ENCODE data around the gene NKD2. TPM values are rescaled to one million over a fixed set of nuclear protein-coding genes. Genes with fewer than 3 reads are reported as not detected.
"Not testable (repeated sequence)": the region's sequence is repeated elsewhere in the genome, so short reads cannot be mapped to it uniquely, and the experiment has no call there.

Gene NKD2
- total RNA-seq, 2 experiments from 2014 or later: 1.4 to 1.8 TPM

DNA sequence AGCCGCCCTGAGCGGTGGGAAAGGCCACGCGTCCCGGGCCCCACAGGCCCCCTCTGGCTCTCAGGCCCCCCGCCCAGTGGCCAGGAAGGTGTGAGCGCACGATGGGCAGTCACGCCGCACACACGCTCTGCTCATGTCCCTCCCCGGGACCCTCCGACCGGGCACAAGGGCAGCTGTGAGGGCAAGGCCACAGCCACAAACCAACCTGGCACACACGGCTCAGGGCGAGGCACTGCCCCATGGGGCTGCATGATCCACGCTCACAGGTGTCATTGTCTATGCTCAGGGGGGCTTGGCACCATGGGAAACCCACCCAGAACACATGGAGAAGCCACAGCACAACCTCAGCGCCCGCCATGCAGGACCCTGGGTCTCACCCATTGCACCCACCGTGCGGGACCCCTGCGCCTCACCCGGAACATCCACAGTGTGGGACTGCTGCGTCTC lies 52.0 kb downstream of the NKD2 start:
- CTCF ChIA-PET: no interaction called here
- no peak for DNase-seq

DNA sequence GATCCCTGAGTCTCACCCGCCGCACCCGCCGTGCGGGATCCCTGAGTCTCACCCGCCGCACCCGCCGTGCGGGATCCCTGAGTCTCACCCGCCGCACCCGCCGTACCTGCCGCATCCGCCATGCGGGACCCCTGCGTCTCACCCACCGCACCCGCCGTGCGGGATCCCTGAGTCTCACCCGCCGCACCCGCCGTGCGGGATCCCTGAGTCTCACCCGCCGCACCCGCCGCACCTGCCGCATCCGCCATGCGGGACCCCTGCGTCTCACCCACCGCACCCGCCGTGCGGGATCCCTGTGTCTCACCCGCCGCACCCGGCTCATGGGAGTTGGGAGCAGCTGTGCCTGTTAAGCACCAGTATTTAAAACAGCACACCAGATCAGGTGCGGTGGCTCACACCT lies 52.7 kb downstream of the NKD2 start:
- DNase-seq; H3K27me3 Mint-ChIP-seq; H3K27ac Mint-ChIP-seq; H3K4me1 Mint-ChIP-seq; H3K36me3 Mint-ChIP-seq (ENCODE audit: low read depth); CTCF ChIA-PET; H3K9me3 Mint-ChIP-seq; H3K4me3 Mint-ChIP-seq; POLR2A ChIA-PET: not testable (repeated sequence)

More for the DNA sequence above, 52.0 kb downstream of the NKD2 start:
- H3K27me3 Mint-ChIP-seq: no peaks in the 10 kb centered on the region
- POLR2A ChIA-PET: no interaction called here
- no peak overlapping the region for H3K27ac Mint-ChIP-seq
- H3K4me1 Mint-ChIP-seq: no peaks in the 10 kb centered on the region
- H3K9me3 Mint-ChIP-seq: no peaks in the 10 kb centered on the region
- H3K36me3 Mint-ChIP-seq (ENCODE audit: low read depth): peaks cover 3% of the 10 kb centered on the region
- H3K4me3 Mint-ChIP-seq: no peak overlapping the region

DNA sequence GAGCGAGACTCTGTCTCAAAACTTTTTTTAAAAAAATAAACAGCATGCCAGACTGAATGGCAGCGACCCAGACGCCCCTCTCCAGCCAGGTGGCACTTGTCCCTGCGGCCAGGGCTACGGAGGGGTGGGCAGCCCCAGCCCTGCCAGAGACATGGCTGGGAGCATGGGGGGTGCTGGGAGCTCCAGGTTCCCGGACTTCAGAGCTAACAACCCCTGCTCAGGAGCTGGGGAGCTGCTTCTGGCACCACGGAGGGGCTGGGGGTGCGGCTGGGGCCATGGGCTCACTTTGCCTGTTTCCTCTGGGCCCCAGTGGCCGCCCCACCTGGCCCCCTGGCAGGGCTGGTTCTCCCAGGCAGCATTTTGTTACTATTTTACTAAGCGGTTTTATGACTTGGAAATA lies 53.3 kb downstream of the NKD2 start:
- H3K27ac Mint-ChIP-seq: no peak overlapping the region
- H3K4me1 Mint-ChIP-seq: no peaks in the 10 kb centered on the region
- no peaks in the 10 kb centered on the region for H3K27me3 Mint-ChIP-seq
- H3K36me3 Mint-ChIP-seq (ENCODE audit: low read depth): peaks cover 7% of the 10 kb centered on the region
- DNase-seq: no peak
- ChIA-PET CTCF (interaction anchor here (0.5 kb wide), 1 partner anchor 558 kb away, joined by 4 read pairs; no protein-coding TSS in a partner anchor), POLR2A (no interaction called here)
- no peak overlapping the region for H3K4me3 Mint-ChIP-seq
- H3K9me3 Mint-ChIP-seq: no peaks in the 10 kb centered on the region

DNA sequence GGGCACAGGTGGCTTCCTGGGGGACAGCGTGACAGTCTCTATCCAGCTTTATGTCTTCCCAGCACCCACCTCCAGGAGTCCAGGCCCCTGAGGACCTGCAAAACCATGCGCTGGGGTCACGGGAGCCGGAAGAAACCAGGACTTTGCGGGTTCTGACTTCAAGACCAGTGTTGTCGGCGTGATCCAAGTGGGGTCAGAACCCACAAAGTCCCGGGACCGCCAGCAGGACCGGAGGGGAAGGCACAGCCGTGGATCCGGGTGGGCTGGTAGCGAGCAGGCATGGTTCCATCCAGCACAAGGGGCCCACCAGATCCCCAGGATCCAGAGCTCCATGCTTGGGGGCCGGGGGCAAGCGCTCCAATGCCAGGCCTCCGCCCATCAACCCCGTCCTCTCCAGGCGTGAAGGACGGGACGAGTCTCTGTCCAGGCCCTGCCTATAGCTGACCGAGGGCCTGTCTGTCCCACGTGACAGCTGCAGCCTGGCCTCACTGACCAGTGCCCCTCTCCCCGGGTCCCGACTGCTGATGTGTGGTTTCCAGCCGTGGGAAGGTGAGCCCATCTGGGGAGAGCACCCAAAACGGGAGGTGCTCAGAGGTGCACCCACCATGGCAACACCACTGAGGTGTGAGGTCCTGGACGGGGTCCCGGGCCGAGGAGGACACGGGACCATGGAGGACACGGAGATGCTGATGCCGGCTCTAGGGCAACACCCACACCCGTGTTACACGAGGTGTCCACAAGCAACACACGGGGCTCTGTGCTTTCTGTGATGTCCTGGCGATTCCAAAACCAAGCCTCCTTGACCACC lies 54.4 kb downstream of the NKD2 start:
- ChIA-PET CTCF (no interaction called here), POLR2A (no interaction called here)
- DNase-seq: no peak
- Mint-ChIP-seq H3K36me3 (ENCODE audit: low read depth) (peaks cover 9% of the 10 kb centered on the region), H3K9me3 (no peaks in the 10 kb centered on the region), H3K4me1 (no peaks in the 10 kb centered on the region), H3K27me3 (no peaks in the 10 kb centered on the region), H3K4me3 (no peak overlapping the region), H3K27ac (no peak overlapping the region)

DNA sequence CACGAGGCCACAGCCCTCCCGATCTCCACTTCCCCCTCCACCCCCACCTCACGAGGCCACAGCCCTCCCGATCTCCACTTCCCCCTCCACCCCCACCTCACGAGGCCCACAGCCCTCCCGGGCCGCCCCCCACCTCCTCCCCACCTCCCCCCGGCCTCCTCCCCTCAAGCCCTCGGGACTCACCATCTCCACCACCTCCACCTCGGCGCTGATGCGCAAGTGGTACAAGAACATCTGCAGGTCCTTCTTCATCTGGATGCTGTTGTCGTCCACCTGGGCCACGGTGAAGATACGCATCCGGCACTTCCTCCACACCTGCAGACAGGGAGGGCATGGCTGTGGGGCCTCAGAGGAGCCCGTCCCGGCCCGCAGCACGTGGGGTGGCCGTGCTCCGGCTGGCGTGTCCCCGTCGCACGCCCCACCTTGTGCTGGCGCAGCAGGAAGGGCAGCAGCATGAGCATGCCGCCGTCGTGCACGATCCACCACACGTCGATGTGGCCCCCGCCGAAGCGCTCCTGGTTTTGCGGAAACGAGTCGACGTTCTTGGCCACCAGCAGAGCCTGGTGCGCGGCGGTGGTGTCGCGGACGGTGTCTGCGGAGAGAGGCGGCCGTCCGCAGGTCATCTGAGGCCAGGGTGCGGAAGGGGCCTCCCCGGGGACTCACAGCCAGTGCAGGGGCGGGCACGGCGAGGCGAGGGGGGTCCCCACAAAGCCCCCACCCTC lies 55.2 kb downstream of the NKD2 start:
- no peak overlapping the region for H3K27ac Mint-ChIP-seq
- no peaks in the 10 kb centered on the region for H3K9me3 Mint-ChIP-seq
- peaks cover 9% of the 10 kb centered on the region for H3K36me3 Mint-ChIP-seq (ENCODE audit: low read depth)
- ChIA-PET CTCF (no interaction called here), POLR2A (no interaction called here)
- H3K27me3 Mint-ChIP-seq: no peaks in the 10 kb centered on the region
- DNase-seq: no peak
- H3K4me1 Mint-ChIP-seq: no peaks in the 10 kb centered on the region
- no peak overlapping the region for H3K4me3 Mint-ChIP-seq

DNA sequence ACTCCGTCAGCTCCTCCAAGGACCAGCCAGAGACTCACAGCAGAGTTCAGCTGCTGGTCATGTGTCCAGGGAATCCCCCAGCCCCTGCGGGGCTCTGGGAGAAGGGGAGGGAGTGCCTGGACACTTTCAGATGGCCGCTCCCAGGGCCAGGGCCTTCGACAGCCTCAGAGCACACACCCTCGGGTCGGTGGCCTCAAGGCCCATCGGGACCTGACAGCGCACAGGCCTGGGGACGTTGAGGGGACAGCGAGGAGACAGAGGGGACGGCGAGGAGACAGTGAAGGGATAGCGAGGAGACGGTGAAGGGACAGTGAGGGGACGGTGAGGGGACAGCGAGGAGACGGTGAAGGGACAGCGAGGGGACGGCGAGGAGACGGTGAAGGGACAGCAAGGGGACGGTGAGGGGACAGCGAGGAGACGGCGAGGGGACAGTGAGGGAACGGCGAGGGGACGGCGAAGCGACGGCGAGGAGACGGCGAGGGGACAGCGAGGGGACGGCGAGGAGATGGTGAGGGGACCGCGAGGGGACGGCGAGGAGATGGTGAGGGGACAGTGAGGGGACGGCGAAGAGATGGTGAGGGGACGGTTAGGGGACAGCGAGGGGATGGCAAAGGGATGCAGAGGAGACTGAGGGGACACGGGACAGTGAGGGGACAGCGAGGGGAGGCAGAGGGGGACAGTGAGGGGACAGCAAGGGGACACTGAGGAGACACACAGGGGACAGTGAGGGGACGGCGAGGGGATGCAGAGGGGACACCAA lies 56.0 kb downstream of the NKD2 start:
- Mint-ChIP-seq H3K9me3 (no peaks in the 10 kb centered on the region), H3K36me3 (ENCODE audit: low read depth) (peaks cover 9% of the 10 kb centered on the region), H3K4me3 (no peak overlapping the region), H3K4me1 (no peaks in the 10 kb centered on the region), H3K27me3 (no peaks in the 10 kb centered on the region), H3K27ac (no peak overlapping the region)
- CTCF ChIA-PET: no interaction called here
- DNase-seq: no peak
- POLR2A ChIA-PET: no interaction called here

DNA sequence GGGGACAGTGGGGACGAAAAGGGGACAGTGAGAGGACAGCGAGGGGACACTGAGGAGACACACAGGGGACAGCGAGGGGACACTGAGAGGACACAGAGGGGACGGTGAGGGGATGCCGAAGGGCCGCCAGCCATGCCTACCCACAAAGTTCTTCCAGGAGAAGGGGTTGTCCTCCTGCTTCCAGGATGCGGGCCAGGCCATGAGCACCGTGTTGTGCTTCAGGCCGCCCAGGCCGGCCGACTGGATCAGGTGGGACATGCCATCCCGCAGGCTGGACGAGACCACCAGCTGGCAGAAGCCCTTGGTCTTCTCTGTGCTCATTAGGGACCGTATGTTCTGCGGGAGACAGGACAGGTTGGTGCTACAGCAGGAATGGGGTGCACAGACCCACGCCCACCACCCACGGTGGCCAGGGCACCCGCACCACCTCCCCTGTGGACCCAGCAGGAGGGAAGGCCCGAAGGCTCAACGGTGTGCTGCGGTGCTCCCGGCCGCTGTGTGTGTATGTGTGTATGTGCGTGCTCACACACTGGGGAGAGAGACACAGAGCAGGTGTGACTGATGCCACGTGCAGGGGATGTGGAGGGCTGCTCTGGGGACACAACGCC lies 56.6 kb downstream of the NKD2 start:
- Mint-ChIP-seq H3K9me3 (no peaks in the 10 kb centered on the region), H3K4me3 (no peak overlapping the region), H3K36me3 (ENCODE audit: low read depth) (peaks cover 9% of the 10 kb centered on the region), H3K27ac (no peak overlapping the region), H3K27me3 (no peaks in the 10 kb centered on the region), H3K4me1 (no peaks in the 10 kb centered on the region)
- DNase-seq: no peak
- POLR2A ChIA-PET: no interaction called here
- CTCF ChIA-PET: no interaction called here

DNA sequence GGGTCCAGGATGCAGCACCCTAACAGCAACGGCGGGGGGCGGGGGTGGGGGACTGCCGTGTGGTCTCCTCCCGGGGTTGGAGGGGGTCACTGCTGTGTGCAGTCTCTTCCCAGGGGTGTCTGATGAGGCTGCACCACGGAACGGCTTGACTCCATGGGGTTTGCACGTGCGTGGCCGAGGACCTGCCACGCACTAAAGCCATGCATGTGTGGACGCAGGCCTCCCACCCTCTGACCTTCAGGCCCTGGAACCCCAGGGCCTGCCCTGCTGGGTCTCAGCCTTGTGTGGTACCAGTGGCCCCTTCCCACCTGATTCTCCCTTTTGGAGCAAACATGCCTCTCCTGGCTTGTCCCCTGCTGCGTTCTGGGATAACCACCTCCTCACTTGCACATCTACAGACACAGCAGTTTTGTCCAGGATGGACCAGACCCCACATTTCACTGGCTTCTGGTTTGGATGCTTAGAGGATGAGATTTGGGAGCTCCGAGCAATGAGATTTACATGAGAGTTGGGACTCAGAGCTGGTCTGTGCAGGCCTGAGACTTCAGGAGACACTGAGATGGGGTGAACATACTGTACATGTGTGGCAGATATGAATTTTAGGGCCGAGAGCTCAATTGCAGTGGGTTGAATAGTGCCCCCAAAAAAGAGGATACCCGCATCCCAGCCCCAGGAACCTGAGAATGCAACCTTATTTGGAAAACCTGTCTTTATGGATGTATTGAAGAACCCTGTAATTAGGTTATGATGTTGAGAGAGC lies 57.5 kb downstream of the NKD2 start:
- no peaks in the 10 kb centered on the region for H3K4me1 Mint-ChIP-seq
- no peaks in the 10 kb centered on the region for H3K27me3 Mint-ChIP-seq
- CTCF ChIA-PET: no interaction called here
- no peak for DNase-seq
- no peaks in the 10 kb centered on the region for H3K9me3 Mint-ChIP-seq
- peak overlapping the region; percentile 50 for H3K27ac Mint-ChIP-seq
- H3K4me3 Mint-ChIP-seq: no peak overlapping the region
- H3K36me3 Mint-ChIP-seq (ENCODE audit: low read depth): peaks cover 7% of the 10 kb centered on the region
- POLR2A ChIA-PET: no interaction called here

DNA sequence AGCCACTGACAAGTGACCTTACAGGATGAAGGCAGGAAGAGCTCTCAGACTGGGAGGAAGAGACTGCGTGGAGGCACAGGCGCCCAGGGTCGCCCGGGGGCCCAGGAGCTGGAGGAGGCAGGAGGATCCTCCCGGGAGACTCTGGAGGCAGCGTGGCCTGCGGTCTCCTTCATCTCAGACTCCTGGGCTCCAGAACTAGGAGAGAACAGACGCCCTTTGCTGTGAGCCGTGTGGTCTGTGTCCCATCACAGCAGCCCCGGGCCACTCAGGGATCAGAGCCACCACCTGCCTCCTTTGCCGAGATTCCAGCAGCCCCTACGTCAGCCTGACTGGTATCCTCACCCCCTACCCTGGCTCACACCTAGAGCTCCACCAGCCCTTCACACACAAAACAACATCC lies 58.1 kb downstream of the NKD2 start:
- Mint-ChIP-seq H3K9me3 (no peaks in the 10 kb centered on the region), H3K4me1 (no peaks in the 10 kb centered on the region), H3K27ac (no peak overlapping the region), H3K27me3 (no peaks in the 10 kb centered on the region), H3K36me3 (ENCODE audit: low read depth) (peaks cover 7% of the 10 kb centered on the region), H3K4me3 (no peak overlapping the region)
- POLR2A ChIA-PET: no interaction called here
- CTCF ChIA-PET: no interaction called here
- DNase-seq: no peak

DNA sequence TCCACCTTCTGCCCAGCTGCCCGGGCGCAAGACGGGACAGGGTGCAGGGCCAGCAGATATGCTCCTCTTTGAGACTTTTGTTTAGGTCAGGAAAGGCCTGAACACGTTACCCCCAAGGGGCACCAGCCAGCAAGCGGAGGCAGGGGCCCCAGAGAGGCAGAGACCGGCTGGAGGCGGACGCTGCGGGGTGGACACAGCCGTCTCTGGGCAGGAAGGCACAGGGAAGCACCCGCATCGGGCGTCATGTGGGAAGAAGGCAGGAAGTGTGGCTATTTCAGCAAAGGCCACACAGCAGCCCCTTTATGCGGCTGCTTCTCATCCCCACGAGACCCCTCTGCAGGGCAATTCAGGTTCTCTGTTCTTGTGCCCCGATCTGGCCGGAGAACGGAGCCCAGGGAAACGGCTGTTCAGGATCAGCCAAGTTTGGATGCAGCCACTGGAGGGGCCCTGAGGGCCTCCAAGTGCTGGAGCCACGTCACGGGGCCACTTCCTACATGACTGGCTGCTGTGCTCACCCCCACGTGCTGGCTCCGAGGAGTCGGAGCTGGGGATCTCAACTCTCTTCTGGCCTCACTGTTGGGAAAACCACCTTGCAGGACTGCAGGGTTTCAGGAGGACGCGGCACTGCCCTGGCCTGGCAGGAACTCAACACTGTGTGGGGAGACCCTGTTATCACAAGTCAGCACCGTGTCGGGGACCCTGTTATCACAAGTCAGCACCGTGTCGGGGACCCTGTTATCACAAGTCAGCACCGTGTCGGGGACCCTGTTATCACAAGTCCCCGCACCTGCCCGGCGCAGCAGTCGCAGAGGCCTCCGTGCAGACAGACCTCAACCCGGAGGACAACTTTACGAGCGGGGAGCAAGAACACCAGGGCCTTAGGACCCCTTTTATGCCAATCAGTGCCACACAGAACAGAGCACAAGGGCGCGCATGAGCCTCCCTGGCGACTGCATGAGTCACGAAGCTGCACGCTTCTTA lies 58.8 kb downstream of the NKD2 start:
- peaks cover 7% of the 10 kb centered on the region for H3K36me3 Mint-ChIP-seq (ENCODE audit: low read depth)
- no peaks in the 10 kb centered on the region for H3K9me3 Mint-ChIP-seq
- H3K27ac Mint-ChIP-seq: no peak overlapping the region
- no peak overlapping the region for H3K4me3 Mint-ChIP-seq
- CTCF ChIA-PET: no interaction called here
- DNase-seq: no peak
- no peaks in the 10 kb centered on the region for H3K27me3 Mint-ChIP-seq
- no peaks in the 10 kb centered on the region for H3K4me1 Mint-ChIP-seq
- POLR2A ChIA-PET: no interaction called here

DNA sequence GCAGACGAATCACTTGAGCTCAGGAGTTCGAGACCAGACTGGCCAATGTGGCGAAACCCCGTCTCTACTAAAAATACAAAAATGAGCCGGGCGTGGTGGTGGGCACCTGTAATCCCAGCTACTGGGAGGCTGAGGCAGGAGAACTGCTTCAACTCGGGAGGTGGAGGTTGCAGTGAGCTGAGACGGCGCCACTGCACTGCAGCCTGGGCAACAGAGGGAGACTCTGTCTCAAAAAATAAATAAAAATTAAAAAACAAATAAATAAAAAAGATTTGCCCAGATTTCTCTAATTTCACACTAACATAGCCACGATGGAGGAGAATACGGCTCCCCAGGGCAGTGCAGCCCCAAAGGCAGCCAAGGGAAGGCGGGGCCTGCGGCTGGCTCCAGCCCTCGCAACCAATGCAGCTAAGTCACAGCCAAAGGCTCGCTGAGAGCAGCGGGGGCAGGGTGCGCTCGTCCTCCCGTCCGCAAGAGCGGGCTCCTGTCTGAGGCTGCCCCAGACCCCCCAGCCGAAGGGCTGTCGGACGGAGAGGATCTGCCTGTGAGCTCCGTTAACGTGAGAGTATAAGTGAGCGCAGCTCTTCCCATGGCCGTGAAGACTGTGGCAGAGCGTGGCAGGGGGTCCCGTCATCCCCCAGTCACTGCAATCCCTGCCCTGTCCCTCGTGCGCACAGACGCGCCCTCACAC lies 59.7 kb downstream of the NKD2 start:
- no peaks in the 10 kb centered on the region for H3K9me3 Mint-ChIP-seq
- H3K36me3 Mint-ChIP-seq (ENCODE audit: low read depth): peaks cover 7% of the 10 kb centered on the region
- ChIA-PET POLR2A (no interaction called here), CTCF (no interaction called here)
- H3K27ac Mint-ChIP-seq: no peak overlapping the region
- no peak overlapping the region for H3K4me3 Mint-ChIP-seq
- no peak for DNase-seq
- H3K27me3 Mint-ChIP-seq: no peaks in the 10 kb centered on the region
- no peaks in the 10 kb centered on the region for H3K4me1 Mint-ChIP-seq
